ENCODE results near the gene HSPBAP1.
A peak's percentile ranks its signal among the peaks of the same experiment; 100 is the strongest.

Gene HSPBAP1

DNA sequence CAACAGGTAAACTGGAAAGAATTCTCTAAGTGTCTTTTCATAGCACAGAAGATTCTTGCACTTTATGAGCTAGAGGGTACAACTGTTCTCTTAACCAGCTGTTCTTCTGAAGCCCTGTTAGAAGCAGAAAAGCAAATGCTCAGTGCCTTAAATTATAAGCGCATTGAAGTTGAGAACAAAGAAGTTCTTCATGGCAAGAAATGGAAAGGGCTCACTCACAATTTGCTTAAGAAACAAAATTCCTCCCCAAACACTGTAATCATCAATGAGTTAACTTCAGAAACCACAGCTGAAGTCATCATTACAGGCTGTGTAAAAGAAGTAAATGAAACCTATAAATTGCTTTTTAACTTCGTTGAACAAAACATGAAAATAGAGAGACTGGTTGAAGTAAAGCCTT is 93.4 kb downstream of the HSPBAP1 start:
- H3K36me3 ChIP-seq (ENCODE audit: control insufficient read depth, low read length): peaks cover 20% of the 10 kb centered on the region
- H3K27ac ChIP-seq (ENCODE audit: low read depth, low read length): no peak overlapping the region
- no peaks in the 10 kb centered on the region for H3K79me2 ChIP-seq (ENCODE audit: control insufficient read depth, low read length)
- H3K4me1 ChIP-seq (ENCODE audit: control insufficient read depth, low read length): peaks cover 60% of the 10 kb centered on the region
- no peaks in the 10 kb centered on the region for H3K9me3 ChIP-seq (ENCODE audit: control insufficient read depth, insufficient read depth, low read length)
- no peaks in the 10 kb centered on the region for H3K9me2 ChIP-seq (replicated peaks; ENCODE audit: control insufficient read depth, low read length)
- no peaks in the 10 kb centered on the region for H3K27me3 ChIP-seq (ENCODE audit: control insufficient read depth, low read length)
- no peak for TF ChIP-seq EZH2phosphoT487 (IDR thresholded peaks at IDR 0.05; ENCODE audit: borderline replicate concordance, low read length)
- TF ChIP-seq, protein P1, sequence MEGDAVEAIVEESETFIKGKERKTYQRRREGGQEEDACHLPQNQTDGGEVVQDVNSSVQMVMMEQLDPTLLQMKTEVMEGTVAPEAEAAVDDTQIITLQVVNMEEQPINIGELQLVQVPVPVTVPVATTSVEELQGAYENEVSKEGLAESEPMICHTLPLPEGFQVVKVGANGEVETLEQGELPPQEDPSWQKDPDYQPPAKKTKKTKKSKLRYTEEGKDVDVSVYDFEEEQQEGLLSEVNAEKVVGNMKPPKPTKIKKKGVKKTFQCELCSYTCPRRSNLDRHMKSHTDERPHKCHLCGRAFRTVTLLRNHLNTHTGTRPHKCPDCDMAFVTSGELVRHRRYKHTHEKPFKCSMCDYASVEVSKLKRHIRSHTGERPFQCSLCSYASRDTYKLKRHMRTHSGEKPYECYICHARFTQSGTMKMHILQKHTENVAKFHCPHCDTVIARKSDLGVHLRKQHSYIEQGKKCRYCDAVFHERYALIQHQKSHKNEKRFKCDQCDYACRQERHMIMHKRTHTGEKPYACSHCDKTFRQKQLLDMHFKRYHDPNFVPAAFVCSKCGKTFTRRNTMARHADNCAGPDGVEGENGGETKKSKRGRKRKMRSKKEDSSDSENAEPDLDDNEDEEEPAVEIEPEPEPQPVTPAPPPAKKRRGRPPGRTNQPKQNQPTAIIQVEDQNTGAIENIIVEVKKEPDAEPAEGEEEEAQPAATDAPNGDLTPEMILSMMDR (IDR thresholded peaks at IDR 0.05; ENCODE audit: low read depth, low read length, poor library complexity, severe bottlenecking): no peak
- no peak overlapping the region for H3K4me2 ChIP-seq (ENCODE audit: low read length)
- no peaks in the 10 kb centered on the region for H4K20me1 ChIP-seq (ENCODE audit: control insufficient read depth, insufficient read depth, low read depth, low read length)
- peaks cover 4% of the 10 kb centered on the region; the same call in 1 of the 2 replicates for H3F3A ChIP-seq (ENCODE audit: control insufficient read depth, insufficient read depth)
- no peak overlapping the region for H3K4me3 ChIP-seq (ENCODE audit: low read length)

DNA sequence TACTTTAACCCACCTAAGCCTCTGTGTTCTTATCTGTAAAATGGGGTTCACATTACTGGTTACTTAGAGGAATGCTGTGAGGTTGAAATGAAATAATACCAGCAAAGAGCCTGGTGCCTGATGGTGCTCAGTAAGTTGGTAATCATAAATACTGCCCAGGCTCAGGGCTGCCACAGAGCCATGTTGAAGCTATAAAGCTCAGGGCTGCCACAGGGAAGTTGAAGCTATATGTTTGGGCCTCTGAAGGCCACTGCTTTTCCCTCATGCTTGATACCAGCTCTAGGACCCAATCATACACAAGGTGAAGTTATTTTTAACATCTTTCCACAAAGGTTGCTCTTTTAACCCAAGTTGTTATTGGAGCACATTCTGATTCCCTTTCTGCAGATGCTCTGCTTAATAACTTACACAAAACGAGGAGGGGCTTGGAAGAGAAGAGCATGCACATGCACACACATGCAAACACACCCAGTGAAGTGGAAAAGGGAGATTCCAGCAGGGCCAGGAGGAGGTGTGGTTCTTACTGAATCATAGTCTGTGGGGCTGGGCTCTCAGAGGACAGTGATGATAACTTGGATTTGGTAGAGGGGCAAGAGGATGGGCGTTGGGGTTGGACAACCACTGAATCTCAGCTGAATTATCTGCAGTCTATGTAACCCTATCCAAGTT is 95.5 kb downstream of the HSPBAP1 start:
- peak overlapping the region; percentile 57 for H3K4me3 ChIP-seq (ENCODE audit: low read length)
- H3K9me3 ChIP-seq (ENCODE audit: control insufficient read depth, insufficient read depth, low read length): no peaks in the 10 kb centered on the region
- H3K27ac ChIP-seq (ENCODE audit: low read depth, low read length): peak overlapping the region; percentile 77
- H3K79me2 ChIP-seq (ENCODE audit: control insufficient read depth, low read length): no peaks in the 10 kb centered on the region
- peaks cover 9% of the 10 kb centered on the region; the same call in 1 of the 2 replicates for H3F3A ChIP-seq (ENCODE audit: control insufficient read depth, insufficient read depth)
- no peaks in the 10 kb centered on the region for H3K9me2 ChIP-seq (replicated peaks; ENCODE audit: control insufficient read depth, low read length)
- peaks cover 20% of the 10 kb centered on the region for H3K36me3 ChIP-seq (ENCODE audit: control insufficient read depth, low read length)
- H3K27me3 ChIP-seq (ENCODE audit: control insufficient read depth, low read length): no peaks in the 10 kb centered on the region
- TF ChIP-seq, protein P1 (IDR thresholded peaks at IDR 0.05; ENCODE audit: low read depth, low read length, poor library complexity, severe bottlenecking): no peak
- no peak for TF ChIP-seq EZH2phosphoT487 (IDR thresholded peaks at IDR 0.05; ENCODE audit: borderline replicate concordance, low read length)
- peak overlapping the region; percentile 77 for H3K4me2 ChIP-seq (ENCODE audit: low read length)
- peaks cover 72% of the 10 kb centered on the region for H3K4me1 ChIP-seq (ENCODE audit: control insufficient read depth, low read length)
- H4K20me1 ChIP-seq (ENCODE audit: control insufficient read depth, insufficient read depth, low read depth, low read length): no peaks in the 10 kb centered on the region

DNA sequence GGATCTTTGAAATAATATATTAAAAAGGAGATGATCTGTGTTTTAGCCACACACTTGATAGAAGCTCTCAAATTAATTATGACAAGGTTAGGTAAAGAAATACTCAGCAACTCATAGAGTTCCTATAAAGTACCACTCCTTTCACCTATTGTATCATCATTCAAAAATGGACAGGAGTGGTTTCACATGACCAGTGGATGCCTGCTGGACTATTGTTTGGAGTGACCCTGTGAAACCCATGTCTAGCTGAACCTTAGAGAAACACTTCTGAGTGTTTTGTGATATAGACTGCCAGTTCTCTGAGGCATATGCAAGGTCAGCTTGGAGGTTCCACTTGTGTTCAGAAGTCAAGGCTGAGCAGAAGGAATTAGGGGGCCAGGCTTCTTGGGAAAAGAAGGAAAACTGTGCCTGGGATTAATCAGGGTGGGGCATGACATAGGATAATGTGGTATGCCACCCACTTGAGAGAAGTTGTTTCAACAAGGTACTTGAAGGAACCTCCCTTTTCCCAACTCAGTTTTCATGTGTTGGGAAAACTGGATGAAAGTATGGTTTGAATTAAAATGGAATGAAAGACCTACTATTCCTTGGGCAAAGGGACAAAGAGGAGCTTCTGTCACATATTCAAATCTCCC is 97.6 kb downstream of the HSPBAP1 start:
- H3K27ac ChIP-seq (ENCODE audit: low read depth, low read length): peak overlapping the region; percentile 74

More for the DNA sequence above, 97.6 kb downstream of the HSPBAP1 start:
- TF ChIP-seq, protein P1 (IDR thresholded peaks at IDR 0.05; ENCODE audit: low read depth, low read length, poor library complexity, severe bottlenecking): no peak
- TF ChIP-seq EZH2phosphoT487 (IDR thresholded peaks at IDR 0.05; ENCODE audit: borderline replicate concordance, low read length): no peak
- Histone ChIP-seq H3K36me3 (ENCODE audit: control insufficient read depth, low read length) (peaks cover 20% of the 10 kb centered on the region), H3K9me2 (replicated peaks; ENCODE audit: control insufficient read depth, low read length) (no peaks in the 10 kb centered on the region), H3K9me3 (ENCODE audit: control insufficient read depth, insufficient read depth, low read length) (no peaks in the 10 kb centered on the region), H3K27me3 (ENCODE audit: control insufficient read depth, low read length) (no peaks in the 10 kb centered on the region), H3F3A (ENCODE audit: control insufficient read depth, insufficient read depth) (peaks cover 13% of the 10 kb centered on the region; the same call in 1 of the 2 replicates), H4K20me1 (ENCODE audit: control insufficient read depth, insufficient read depth, low read depth, low read length) (no peaks in the 10 kb centered on the region), H3K4me2 (ENCODE audit: low read length) (peak overlapping the region; percentile 77), H3K79me2 (ENCODE audit: control insufficient read depth, low read length) (no peaks in the 10 kb centered on the region), H3K4me1 (ENCODE audit: control insufficient read depth, low read length) (peaks cover 85% of the 10 kb centered on the region), H3K4me3 (ENCODE audit: low read length) (peak overlapping the region; percentile 61)
